Bone marrow (tissue), 2 donors: ENCODE measurements around the gene HCAR1.
"Not testable (repeated sequence)": the region's sequence is repeated elsewhere in the genome, so short reads cannot be mapped to it uniquely, and the experiment has no call there.

Source experiments
- DNase-seq, 2 donors: peaks; one replicate each; lab custom pipeline; 2025; lab: John Stamatoyannopoulos, UW

Gene HCAR1

DNA sequence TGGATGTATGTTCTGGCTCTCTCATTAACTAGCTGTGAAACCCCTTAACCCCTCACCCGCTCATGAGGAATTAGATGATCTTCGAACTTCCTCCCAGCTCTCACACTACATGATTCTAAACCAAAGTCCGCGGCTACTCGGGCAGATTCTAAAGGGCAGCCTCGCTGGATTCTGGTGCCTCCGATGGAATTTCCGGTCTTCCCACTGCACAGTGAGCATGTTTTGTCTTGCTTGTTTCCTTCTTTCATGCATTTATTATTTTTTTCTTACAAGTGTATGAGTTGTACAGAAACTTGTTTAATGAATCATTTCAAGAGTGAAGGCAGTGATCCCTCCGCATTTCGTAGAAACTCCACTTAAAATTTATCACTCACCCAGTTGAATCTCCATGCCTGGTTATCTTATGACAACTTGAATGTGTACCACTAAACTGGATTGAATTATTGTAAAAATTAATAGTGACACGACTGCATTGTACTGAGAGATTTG is 9.5 kb downstream of the HCAR1 start:
- DNase-seq = no peak

DNA sequence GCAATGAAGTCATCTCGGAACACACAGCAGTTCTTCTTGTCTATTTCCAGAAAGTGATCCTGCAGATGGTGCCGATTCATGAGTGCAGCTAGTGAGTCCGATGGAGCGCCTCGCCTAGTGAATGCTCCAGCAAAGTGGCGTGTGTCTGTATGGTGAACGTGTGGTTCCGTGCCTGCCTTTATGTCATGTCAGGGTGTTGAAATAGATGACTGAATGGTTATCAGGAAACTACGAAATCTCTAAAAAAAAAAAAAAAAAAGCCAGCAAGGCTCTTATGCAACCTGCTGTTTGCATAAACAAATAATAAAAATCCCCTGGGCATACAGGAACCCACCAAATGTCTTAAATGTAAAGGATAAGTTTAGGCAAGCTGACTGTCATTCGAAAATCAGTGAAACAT is 14.0 kb downstream of the HCAR1 start, which contains the start of gene HCAR3:
TSS of gene HCAR3 (minus strand) at position 154 of the 400 bp plus-strand sequence. CDS start at position 80, 74 bp downstream.
- peak in 1 of 2 donors; percentile 25 for DNase-seq

DNA sequence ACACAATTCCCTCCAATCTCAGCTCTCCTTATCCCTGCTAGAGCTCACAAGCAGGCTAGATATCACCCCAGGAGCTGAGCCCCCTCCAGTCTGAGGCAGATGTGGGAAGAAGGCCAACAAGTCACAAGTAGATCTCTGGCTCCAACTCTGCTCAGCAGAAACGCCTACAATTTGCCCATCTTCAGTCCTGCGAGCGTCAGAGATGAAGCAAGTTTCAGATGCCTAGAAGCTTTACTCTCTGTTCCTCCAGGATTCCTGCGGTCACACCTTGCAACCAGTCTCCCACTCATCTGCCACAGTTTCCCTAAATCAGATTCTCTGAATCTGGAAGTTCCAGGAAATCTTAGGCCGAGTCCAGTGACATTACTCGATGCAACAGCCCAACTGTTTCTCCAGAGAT is 15.4 kb downstream of the HCAR1 start:
- not testable (repeated sequence) for DNase-seq

DNA sequence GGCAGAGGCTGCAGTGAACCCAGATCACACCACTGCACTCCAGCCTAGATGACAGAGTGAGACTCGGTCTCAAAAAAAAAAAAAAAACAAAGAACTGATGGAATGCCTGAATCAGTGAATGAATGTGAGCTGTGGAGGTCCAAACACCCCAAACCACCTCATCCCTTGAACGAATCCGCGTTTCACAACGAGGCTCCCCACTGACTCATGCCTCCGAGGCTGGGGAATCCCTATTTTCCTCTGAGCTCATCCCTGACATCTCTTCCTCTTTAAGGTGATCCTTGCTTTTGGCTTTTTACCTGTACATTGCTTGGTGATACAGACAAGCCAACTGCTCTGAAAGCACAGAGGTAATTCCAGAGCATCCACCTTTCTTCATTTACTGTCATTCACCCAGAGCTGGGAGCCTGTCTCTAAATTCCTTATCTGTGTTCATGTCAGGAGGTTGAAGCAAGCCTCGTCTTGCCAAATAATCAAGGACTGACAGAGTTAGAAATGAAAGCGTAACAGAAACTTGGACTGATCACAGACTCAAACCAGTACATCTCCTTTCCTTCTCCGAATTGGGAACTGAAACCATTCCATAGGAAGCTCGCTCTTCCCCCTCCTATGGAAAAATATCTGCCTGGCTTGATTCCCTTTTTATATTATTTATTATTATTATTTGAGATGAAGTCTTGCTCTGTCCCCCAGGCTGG is 17.0 kb downstream of the HCAR1 start:
- DNase-seq = not testable (repeated sequence)

DNA sequence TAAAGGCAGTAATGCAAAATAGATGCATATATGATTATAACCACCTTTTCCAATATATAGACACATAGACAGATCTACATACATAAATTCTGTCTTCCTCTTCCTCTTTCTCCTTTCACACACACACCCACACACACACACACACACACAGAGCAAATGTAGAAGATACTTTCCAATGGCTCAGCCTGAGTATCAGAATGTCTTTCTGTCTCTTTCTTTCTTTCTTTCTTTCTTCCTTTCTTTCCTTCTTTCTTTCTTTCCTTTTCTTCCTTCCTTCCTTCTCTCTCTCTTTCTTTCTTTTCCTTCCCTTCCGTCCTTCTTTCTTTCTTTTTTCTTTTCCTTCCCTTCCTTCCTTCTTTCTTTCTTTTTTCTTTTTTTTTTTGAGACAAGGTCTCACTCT is 19.4 kb downstream of the HCAR1 start:
- DNase-seq = peak in 1 of 2 donors; percentile 13

DNA sequence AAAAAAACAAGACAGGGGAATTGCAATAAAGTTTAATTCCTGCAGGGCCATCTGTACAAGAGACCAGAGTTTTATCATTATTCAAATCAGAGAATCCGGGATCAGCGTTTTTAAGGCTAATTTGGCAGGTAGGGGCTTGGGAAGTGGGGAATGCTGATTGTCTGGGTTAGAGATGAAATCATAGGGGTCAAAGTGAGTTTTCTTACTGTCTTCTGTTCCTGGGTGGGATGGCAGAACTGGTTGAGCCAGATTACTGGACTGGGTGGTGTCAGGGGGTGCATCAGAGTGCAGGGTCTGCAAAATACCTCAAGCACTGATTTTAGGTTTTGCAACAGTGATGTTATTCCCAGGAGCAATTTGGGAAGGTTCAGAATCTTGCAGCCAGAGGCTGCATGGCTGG is 20.3 kb downstream of the HCAR1 start:
- not testable (repeated sequence) for DNase-seq

DNA sequence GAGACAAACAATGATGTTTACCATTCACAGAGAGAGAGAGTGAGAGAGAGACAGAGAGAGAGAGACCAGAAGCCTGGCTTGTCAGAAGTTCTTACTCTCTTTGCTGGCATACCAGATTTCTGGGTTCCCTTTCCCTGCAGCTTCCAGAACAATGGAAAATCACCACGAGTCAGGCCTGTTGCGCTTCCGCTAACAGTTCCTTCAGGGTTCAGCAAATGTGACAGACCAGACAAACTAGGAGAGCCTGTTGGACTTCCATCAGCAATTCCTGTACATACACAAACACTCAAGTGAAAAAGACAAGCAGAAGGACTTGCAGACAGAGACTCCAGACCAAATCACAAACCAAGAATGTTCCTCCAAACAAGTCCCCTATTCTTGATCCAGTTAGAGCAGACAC is 21.4 kb downstream of the HCAR1 start:
- not testable (repeated sequence) for DNase-seq

DNA sequence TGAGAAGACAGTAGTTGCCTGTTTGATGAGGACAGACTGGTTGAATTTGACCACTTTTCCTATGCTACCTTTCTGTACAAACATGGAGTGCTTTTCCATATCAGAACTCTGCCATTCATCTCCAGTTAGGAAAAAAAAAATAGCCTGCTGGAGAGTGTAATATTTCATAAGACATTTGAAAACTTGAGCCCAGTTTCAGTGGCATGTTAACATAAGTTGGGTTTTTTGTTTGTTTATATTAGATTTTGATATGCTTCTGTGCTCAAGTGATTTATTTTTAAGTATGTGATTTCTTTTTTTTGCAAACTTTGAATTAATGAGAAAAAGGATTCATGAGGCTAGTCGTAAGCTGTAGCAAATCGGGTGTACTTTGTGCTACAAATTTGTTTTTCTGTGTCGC is 26.8 kb downstream of the HCAR1 start:
- not testable (repeated sequence) for DNase-seq

DNA sequence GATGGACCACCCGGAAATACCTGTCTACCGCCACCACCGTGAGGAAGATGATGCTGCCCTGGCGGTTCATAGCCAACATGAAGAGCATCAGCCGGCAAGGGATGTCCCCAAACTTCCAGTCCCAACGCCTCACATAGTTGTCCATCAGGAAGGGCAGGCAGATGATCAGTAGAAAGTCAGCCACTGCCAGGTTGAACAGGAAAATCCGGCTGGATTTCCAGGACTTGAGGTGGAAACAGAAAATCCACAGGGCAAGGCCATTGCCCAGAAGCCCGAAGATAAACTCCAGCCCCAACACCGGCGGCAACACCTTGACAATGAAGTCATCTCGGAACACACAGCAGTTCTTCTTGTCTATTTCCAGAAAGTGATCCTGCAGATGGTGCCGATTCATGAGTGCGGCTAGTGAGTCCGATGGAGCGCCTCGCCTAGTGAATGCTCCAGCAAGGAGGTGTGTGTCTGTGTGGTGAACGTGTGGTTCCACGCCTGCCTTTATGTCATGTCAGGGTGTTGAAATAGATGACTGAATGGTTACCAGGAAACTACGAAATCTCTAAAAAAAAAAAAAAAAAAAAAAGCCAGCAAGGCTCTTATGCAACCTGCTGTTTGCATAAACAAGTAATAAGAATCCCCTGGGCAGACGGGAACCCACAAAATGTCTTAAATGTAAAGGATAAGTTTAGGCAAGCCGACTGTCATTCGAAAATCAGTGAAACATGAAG is 27.6 kb downstream of the HCAR1 start, which contains the start of gene HCAR2:
TSS of gene HCAR2 (minus strand) at position 468 of the 722 bp plus-strand sequence. CDS start at position 394, 74 bp downstream.
- DNase-seq = peak in 1 of 2 donors; percentile 22

DNA sequence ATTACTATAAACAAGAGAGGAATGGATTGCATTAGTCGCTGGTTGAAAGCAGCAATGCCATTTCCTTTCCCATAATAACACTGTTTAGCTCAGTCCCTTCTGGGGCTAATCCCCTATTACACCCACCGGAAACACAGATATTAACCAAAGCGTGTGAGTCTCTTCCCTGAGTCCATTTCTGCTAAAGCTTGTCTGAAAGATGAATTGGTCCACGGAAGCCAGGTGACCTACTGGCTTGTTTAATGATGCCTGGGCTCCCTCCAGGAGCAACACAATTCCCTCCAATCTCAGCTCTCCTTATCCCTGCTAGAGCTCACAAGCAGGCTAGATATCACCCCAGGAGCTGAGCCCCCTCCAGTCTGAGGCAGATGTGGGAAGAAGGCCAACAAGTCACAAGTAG is 29.2 kb downstream of the HCAR1 start:
- not testable (repeated sequence) for DNase-seq

DNA sequence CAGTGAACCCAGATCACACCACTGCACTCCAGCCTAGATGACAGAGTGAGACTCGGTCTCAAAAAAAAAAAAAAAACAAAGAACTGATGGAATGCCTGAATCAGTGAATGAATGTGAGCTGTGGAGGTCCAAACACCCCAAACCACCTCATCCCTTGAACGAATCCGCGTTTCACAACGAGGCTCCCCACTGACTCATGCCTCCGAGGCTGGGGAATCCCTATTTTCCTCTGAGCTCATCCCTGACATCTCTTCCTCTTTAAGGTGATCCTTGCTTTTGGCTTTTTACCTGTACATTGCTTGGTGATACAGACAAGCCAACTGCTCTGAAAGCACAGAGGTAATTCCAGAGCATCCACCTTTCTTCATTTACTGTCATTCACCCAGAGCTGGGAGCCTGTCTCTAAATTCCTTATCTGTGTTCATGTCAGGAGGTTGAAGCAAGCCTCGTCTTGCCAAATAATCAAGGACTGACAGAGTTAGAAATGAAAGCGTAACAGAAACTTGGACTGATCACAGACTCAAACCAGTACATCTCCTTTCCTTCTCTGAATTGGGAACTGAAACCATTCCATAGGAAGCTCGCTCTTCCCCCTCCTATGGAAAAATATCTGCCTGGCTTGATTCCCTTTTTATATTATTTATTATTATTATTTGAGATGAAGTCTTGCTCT is 30.5 kb downstream of the HCAR1 start:
- not testable (repeated sequence) for DNase-seq

DNA sequence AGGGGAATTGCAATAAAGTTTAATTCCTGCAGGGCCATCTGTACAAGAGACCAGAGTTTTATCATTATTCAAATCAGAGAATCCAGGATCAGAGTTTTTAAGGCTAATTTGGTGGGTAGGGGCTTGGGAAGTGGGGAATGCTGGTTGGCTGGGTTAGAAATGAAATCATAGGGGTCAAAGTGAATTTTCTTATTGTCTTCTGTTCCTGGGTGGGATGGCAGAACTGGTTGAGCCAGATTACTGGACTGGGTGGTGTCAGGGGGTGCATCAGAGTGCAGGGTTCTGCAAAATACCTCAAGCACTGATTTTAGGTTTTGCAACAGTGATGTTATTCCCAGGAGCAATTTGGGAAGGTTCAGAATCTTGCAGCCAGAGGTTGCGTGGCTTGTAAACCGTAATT is 33.7 kb downstream of the HCAR1 start:
- DNase-seq = not testable (repeated sequence)

DNA sequence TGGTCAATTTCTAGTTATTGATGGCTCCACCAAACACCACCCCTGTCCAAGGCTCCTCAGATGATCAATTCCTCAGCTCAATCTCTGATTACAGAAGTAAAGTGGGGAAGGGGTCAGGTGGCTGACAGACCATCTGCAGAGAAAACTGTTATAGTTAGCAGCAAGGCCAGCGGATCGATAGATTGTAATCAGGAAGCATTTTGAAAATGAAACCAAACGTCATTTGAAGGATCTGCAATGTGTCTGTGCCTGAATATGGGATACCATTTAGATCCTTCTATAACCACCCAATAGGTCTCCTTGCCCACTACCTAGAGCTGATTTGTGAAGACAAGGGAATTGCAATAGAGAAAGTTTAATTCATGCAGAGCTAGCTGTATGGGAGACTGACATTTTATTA is 39.1 kb downstream of the HCAR1 start:
- DNase-seq = no peak

DNA sequence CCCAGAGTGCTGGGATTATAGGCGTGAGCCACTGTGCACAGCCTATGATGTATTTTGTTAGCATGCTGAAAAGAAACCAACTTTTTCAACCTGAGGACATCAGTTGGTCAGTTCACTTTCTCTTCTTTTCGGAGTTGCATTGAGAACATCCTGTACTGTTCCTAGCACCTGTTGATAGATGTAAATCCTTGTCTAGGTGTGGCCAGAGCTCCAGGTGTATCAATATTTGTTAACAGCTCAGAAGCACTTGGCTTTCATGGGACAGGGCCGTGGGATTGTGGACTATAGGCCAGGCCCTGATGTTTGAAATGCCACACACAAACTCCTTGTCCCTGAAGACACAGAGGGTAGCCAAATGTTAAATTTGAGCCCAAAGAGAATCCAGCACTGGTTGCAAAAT is 42.4 kb downstream of the HCAR1 start:
- DNase-seq = no peak

DNA sequence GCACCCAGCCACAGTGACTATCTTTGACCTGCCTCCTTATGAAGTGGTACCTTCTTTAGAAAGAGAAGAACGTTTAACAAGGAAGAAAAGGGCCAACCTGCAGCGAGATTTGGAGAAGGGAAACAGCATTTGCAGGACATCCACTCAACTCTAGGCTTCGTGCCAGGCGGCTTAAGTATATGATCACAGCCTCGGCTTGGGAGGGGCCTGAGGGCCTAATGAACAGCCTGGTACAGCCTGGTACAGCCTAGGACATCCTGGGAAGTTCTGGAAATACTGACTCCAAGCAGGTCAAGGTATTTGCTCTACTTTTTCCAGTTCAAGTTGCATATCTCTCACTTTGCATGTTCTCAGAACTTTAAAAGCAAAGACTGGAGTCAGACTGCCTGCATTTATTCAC is 43.6 kb downstream of the HCAR1 start:
- no peak for DNase-seq

DNA sequence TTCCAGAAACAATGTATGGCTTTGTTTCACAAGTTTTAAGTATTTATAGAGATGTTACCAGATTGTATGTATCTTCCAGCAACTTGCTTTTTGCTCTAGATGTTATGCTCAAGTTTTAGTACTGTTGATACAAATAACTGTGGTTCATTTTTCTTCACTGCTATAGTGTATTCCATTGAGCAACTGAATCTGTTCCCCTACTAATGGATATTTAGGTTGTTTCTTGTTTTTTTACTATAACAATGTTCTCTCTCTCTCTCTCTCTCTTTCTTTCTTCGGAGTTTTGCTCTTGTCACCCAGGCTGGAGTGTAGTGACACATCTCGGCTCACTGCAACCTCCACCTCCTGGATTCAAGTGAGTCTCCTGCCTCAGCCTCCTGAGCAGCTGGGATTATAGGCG is 44.1 kb downstream of the HCAR1 start:
- no peak for DNase-seq

DNA sequence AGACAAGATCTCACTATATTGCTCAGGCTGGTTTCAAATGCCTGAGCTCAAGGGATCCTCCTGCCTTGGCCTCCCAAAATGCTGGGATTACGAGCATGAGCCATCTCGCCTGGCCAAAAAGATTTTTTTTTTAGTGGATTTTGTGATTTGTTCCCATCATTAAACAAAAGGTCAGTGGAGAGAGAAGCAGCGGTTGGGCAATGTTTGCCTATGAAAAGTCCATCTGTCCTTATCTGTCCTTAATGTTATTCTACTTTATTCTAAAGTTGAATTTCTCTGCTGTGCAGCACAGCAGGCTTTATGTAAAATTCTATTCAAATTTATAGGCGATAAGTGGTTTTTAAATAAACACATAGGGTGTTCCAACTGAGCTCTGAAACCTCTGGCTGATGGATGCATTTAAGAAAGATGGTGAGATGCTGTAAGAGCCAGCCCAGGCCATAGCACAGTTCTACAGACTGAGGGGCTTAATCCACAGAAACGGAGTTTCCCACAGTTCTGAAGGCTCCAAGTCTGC is 46.3 kb downstream of the HCAR1 start:
- DNase-seq = no peak

DNA sequence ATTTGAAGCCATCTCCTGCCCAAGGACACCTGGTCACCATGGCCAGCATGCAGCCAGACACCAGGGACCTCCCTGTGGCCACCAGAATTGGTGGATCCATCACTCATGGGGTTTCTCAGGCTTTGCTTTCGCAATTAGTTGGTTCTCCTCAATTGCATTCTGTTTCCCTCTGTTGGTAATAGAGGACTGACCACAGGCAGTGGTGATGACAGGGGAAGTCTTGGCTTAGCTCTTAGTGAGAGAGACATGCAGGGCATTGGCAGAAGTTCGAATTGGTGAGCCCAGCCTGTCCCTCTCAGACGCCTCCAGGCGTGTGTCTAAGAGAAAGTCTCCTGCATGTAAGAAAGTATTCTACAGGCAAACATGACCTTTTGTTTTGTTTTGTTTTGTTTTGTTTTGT is 48.8 kb downstream of the HCAR1 start:
- DNase-seq = peak in 1 of 2 donors; percentile 24

DNA sequence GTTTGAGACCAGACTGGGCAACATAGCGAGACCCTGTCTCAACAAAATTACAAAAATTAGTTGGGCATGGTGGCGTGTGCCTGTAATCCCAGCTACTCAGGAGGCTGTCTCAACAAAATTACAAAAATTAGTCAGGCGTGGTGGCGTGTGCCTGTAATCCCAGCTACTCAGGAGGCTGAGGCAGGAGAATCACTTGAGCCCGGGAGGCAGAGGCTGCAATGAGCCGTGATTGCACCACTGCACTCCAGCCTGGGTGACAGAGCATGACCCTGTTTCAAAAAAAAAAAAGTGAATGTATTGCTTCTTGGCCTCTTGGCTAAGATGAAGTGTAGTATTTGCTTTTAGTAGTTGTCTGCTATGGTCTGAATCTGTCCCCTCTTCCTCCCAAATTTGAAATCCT is 49.7 kb downstream of the HCAR1 start:
- not testable (repeated sequence) for DNase-seq

DNA sequence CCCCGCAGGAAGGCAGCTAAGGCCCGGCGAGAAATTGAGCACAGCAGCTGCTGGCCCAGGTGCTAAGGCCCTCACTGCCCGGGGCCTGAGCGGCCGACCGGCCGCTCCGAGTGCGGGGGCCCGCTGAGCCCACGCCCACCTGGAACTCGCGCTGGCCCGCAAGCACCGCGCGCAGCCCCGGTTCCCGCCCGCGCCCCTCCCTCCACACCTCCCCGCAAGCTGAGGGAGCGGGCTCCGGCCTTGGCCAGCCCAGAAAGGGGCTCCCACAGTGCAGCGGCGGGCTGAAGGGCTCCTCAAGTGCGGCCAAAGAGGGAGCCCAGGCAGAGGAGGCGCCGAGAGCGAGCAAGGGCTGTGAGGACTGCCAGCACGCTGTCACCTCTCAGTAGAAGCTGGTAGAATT is 53.9 kb downstream of the HCAR1 start:
- DNase-seq = not testable (repeated sequence)
